ENCODE measurements around the gene STK26.

- TF ChIP-seq, protein P1, sequence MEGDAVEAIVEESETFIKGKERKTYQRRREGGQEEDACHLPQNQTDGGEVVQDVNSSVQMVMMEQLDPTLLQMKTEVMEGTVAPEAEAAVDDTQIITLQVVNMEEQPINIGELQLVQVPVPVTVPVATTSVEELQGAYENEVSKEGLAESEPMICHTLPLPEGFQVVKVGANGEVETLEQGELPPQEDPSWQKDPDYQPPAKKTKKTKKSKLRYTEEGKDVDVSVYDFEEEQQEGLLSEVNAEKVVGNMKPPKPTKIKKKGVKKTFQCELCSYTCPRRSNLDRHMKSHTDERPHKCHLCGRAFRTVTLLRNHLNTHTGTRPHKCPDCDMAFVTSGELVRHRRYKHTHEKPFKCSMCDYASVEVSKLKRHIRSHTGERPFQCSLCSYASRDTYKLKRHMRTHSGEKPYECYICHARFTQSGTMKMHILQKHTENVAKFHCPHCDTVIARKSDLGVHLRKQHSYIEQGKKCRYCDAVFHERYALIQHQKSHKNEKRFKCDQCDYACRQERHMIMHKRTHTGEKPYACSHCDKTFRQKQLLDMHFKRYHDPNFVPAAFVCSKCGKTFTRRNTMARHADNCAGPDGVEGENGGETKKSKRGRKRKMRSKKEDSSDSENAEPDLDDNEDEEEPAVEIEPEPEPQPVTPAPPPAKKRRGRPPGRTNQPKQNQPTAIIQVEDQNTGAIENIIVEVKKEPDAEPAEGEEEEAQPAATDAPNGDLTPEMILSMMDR (IDR thresholded peaks at IDR 0.05) = no peak
- no peak for TF ChIP-seq EP300 (IDR thresholded peaks at IDR 0.05)
- TF ChIP-seq POLR2A (IDR thresholded peaks at IDR 0.05) = no peak
- no peak for TF ChIP-seq POLR2AphosphoS5 (IDR thresholded peaks at IDR 0.05)
Observed at GRCh38 chrX:132101206-132101605, 78.1 kb downstream of the STK26 start.
